GM12878 (cell line): ENCODE data around the gene MAMDC4. TPM values are rescaled to one million over a fixed set of nuclear protein-coding genes. Genes with fewer than 3 reads are reported as not detected.
A peak's percentile ranks its signal among the peaks of the same experiment; 100 is the strongest.

Experiments used
- ATAC-seq: fragments of 200-7000 bp; cut with Tn5 transposase; 3 replicates; pipeline ENCODE4 v1.9.1; 2020; ENCODE audit warnings: mild to moderate bottlenecking, moderate library complexity
- BruUV-seq: library from RNA; stranded (reverse); fragments of 400-500 nt; replicated peaks from 2 replicates; lab custom pipeline; 2021; lab: Mats Ljungman, UMichigan
- CTCF ChIA-PET: fragments of 300-600 bp; sonication (Branson Sonifier 250); formaldehyde crosslinking; extraction: SDS; loops from one replicate; lab custom pipeline; 2021; ENCODE audit warnings: inconsistent platforms; lab: Yijun Ruan, JAX
- POLR2A ChIA-PET: fragments of 350-600 bp; formaldehyde crosslinking; extraction: SDS; loops from one replicate; lab custom pipeline; 2021; ENCODE audit warnings: inconsistent platforms; lab: Charles Lee
- RAD21 ChIA-PET: fragments of 300-600 bp; sonication (Branson Sonifier 250); formaldehyde crosslinking; loops from one replicate; lab custom pipeline; 2023; ENCODE audit warnings: antibody characterized with exemption; ENCODE audit not compliant: unreplicated experiment; lab: Charles Lee
- SMC1A ChIA-PET: fragments of 300-600 bp; sonication (Branson Sonifier 250); formaldehyde crosslinking; loops from one replicate; lab custom pipeline; 2023; ENCODE audit not compliant: unreplicated experiment, uncharacterized antibody; lab: Charles Lee
- DNase-seq: peaks from one replicate; pipeline ENCODE4 v3.0.0-alpha.2; 2011; ENCODE audit warnings: low read depth, low spot score
- FAIRE-seq: peaks from 3 replicates; lab custom pipeline; 2011; peaks lifted over from hg19 to GRCh38; lab: Jason Lieb, UNC
- H2AFZ ChIP-seq: 2 replicates; pipeline ENCODE4 v1.6.0; 2011; ENCODE audit warnings: low read depth, low read length, control low read depth; ENCODE audit not compliant: control insufficient read depth
- H3K27ac ChIP-seq: 2 replicates; pipeline ENCODE4 v1.5.1; 2011; ENCODE audit warnings: control low read depth; ENCODE audit not compliant: control insufficient read depth, insufficient read depth
- H3K27me3 ChIP-seq, 2 experiments: replicated peaks in 1 of 2; 2 replicates each; pipeline versions ENCODE4 v1.6.0 to v1.6.1; 2011; ENCODE audit warnings: low read length in 1 of 2; ENCODE audit not compliant: control insufficient read depth in 2 of 2, insufficient read depth in 2 of 2
- H3K36me3 ChIP-seq, 2 experiments: 2 replicates each; pipeline ENCODE4 v1.5.1; 2011; ENCODE audit warnings: low read length in 1 of 2; ENCODE audit not compliant: control insufficient read depth in 2 of 2, insufficient read depth in 2 of 2
- H3K4me1 ChIP-seq: 2 replicates; pipeline ENCODE4 v1.6.1; 2011; ENCODE audit warnings: mild to moderate bottlenecking, low read length, moderate library complexity, mixed read lengths; ENCODE audit not compliant: control insufficient read depth, insufficient read depth
- H3K4me2 ChIP-seq: 2 replicates; pipeline ENCODE4 v1.6.0; 2011; ENCODE audit warnings: control low read depth; ENCODE audit not compliant: control insufficient read depth, insufficient read depth
- H3K4me3 ChIP-seq: fragments of 200-600 bp; sonication (generic); 2 replicates; pipeline ENCODE4 v1.5.1; 2016
- H3K79me2 ChIP-seq: 2 replicates; pipeline ENCODE4 v1.6.0; 2011; ENCODE audit warnings: low read length; ENCODE audit not compliant: control insufficient read depth, insufficient read depth
- H3K9ac ChIP-seq: 2 replicates; pipeline ENCODE4 v1.8.0; 2011; ENCODE audit warnings: low read length, control low read depth, mixed read lengths; ENCODE audit not compliant: control insufficient read depth, insufficient read depth
- H3K9me3 ChIP-seq: replicated peaks from 3 replicates; pipeline ENCODE4 v1.5.1; 2011; ENCODE audit warnings: mild to moderate bottlenecking, low read length; ENCODE audit not compliant: control insufficient read depth, insufficient read depth
- H4K20me1 ChIP-seq: 2 replicates; pipeline ENCODE4 v1.6.0; 2011; ENCODE audit not compliant: control insufficient read depth, insufficient read depth
- CBX5 ChIP-seq: sonication (generic); IDR thresholded peaks from 2 replicates; pipeline ENCODE4 v1.6.1; 2016; ENCODE audit warnings: low read depth, moderate library complexity, mild to moderate bottlenecking, inconsistent platforms
- CHD4 ChIP-seq: fragments of 200-600 bp; sonication (generic); IDR thresholded peaks from 2 replicates; pipeline ENCODE4 v1.6.1; 2016; ENCODE audit warnings: mild to moderate bottlenecking
- IKZF2 ChIP-seq, 2 experiments: fragments of 450-650 bp; IDR thresholded peaks; 2 replicates each; pipeline ENCODE4 v1.6.1; 2017; ENCODE audit warnings: mild to moderate bottlenecking in 2 of 2, moderate library complexity in 2 of 2
- MTA3 ChIP-seq: IDR thresholded peaks from 2 replicates; pipeline ENCODE4 v1.6.1; 2012; ENCODE audit warnings: low read length, inconsistent platforms, borderline replicate concordance
- NFXL1 ChIP-seq: fragments of 450-650 bp; IDR thresholded peaks from 2 replicates; pipeline ENCODE4 v1.6.1; 2017; ENCODE audit warnings: antibody characterized with exemption, mild to moderate bottlenecking, borderline replicate concordance
- POLR2A ChIP-seq: IDR thresholded peaks from 2 replicates; pipeline ENCODE4 v1.6.1; 2011; ENCODE audit warnings: low read depth, mild to moderate bottlenecking, low read length
- POLR2AphosphoS2 ChIP-seq: IDR thresholded peaks from 2 replicates; pipeline ENCODE4 v1.6.1; 2011; ENCODE audit warnings: low read depth, mild to moderate bottlenecking, low read length, improper control_type of control experiment, moderate library complexity
- RAD21 ChIP-seq: IDR thresholded peaks from 2 replicates; pipeline ENCODE4 v1.6.1; 2011; ENCODE audit warnings: mild to moderate bottlenecking, low read depth, low read length, moderate library complexity; ENCODE audit not compliant: insufficient read depth
- REST ChIP-seq: IDR thresholded peaks from 2 replicates; pipeline ENCODE4 v1.6.1; 2012; ENCODE audit warnings: mild to moderate bottlenecking, low read depth, low read length
- SPI1 ChIP-seq: IDR thresholded peaks from 2 replicates; pipeline ENCODE4 v1.6.1; 2011; ENCODE audit warnings: low read depth, mild to moderate bottlenecking, low read length, moderate library complexity, borderline replicate concordance; ENCODE audit not compliant: insufficient read depth
- WGBS: methylation state at CpG from one replicate; pipeline ENCODE4 v1.1.6; 2016; ENCODE audit warnings: low lambda C conversion rate; ENCODE audit not compliant: insufficient replicate concordance, insufficient coverage; ENCODE audit errors: missing lambda C conversion rate; 5-methylcytosine and 5-hydroxymethylcytosine counted together
- in situ Hi-C: fragments of 300-500 bp; cut with MboI; formaldehyde crosslinking; loops from 9 replicates; pipeline ENCODE4 v1.14.3; 2018; ENCODE audit warnings: mixed read lengths
- intact Hi-C: fragments of 100-400 bp; cut with micrococcal nuclease; formaldehyde crosslinking; loops from one replicate; pipeline ENCODE4 v1.14.2; 2022; ENCODE audit not compliant: unreplicated experiment
- polyA plus RNA-seq, 11 experiments: library from polyadenylated mRNA; depleted of rRNA in 4 of 11; unstranded in 6 of 11; stranded (reverse) in 5 of 11; fragments of >200 nt; fragmentation: Nextera tagmentation in 4 of 11; fragmentation: Illumina TruSeq in 1 of 11; extraction: Ambion mirVana in 4 of 11; extraction: Trizol in 1 of 11; gene quantifications; 1 replicate in 1 of 11; 2 replicates in 10 of 11; pipeline versions ENCODE4 v1.2.1 to v1.2.3, GENCODE V29; 2011 to 2016; ENCODE audit warnings: inconsistent platforms in 2 of 11, missing spikeins in 2 of 11, low read depth in 1 of 11
- total RNA-seq, 4 experiments: library from RNA; depleted of rRNA in 3 of 4; stranded (reverse); fragments of >200 nt in 3 of 4; fragmentation: Illumina TruSeq in 1 of 4; extraction: Trizol in 1 of 4; gene quantifications; 2 replicates each; pipeline versions ENCODE4 v1.2.1 to v1.2.3, GENCODE V29; 2013 to 2021
- TF ChIP-seq, protein P1 (sequence below): fragments of 450-650 bp; IDR thresholded peaks from 2 replicates; pipeline ENCODE4 v1.6.1; 2016; ENCODE audit warnings: mild to moderate bottlenecking

Gene MAMDC4
- total and polyA plus RNA-seq, 10 of the 15 experiments (the other 5 are each of a cell fraction or from before 2014, with no cell fraction given): 0.22 to 5.7 (median 2.4) TPM; not detected in 1

- TF ChIP-seq, protein P1, sequence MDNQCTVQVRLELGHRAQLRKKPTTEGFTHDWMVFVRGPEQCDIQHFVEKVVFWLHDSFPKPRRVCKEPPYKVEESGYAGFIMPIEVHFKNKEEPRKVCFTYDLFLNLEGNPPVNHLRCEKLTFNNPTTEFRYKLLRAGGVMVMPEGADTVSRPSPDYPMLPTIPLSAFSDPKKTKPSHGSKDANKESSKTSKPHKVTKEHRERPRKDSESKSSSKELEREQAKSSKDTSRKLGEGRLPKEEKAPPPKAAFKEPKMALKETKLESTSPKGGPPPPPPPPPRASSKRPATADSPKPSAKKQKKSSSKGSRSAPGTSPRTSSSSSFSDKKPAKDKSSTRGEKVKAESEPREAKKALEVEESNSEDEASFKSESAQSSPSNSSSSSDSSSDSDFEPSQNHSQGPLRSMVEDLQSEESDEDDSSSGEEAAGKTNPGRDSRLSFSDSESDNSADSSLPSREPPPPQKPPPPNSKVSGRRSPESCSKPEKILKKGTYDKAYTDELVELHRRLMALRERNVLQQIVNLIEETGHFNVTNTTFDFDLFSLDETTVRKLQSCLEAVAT: 0 out of 2 replicates have a peak, but pooled peaks have one; percentile 17
- no peak for TF ChIP-seq SPI1
- no peak for TF ChIP-seq RAD21
Measured at GRCh38 chr9:136886610-136887597, 34.8 kb downstream of the MAMDC4 start (continued).

- FAIRE-seq (no peak), DNase-seq (no peak), ATAC-seq (no peak)
- POLR2A ChIA-PET: interaction anchor here (1.1 to 3.5 kb wide), 2 partner anchors 14 to 22 kb away, joined by 4 to 27 read pairs; partner anchors contain the start of gene EDF1
- peaks cover 9% of the 10 kb centered on the region for H3K4me1 ChIP-seq
- CTCF ChIA-PET: interaction anchor here (0.7 to 3.8 kb wide), 3 partner anchors 10 to 159 kb away, joined by 4 to 13 read pairs (median 13); no protein-coding TSS in a partner anchor
- in situ Hi-C loops (no loop called here), intact Hi-C loops (loop anchor here (10.0 kb wide), 1 partner anchor 84 kb away; the partner anchor contains the start of gene RABL6)
- peaks cover 72% of the 10 kb centered on the region for H3K79me2 ChIP-seq
- no peaks in the 10 kb centered on the region for H3K9me3 ChIP-seq
- peak overlapping the region; percentile 95 for H3K4me2 ChIP-seq
- H2AFZ ChIP-seq: no peak overlapping the region
- no peak overlapping the region for H3K9ac ChIP-seq
- SMC1A ChIA-PET: interaction anchor here (8.0 kb wide), 1 partner anchor 12 kb away, joined by 70 read pairs; no protein-coding TSS in a partner anchor
- no peaks in the 10 kb centered on the region for H3K27me3 ChIP-seq
- peaks cover 6 to 7% of the 10 kb centered on the region in 2 experiments; a peak in 3 of 4 replicates for H3K36me3 ChIP-seq
- no peaks in the 10 kb centered on the region; the same call in 1 of the 2 replicates for H4K20me1 ChIP-seq
- BruUV-seq: no TSS peak
- WGBS: 79% methylated on average over 8 of the region's 8 CpGs
- no peak overlapping the region for H3K27ac ChIP-seq
- RAD21 ChIA-PET: interaction anchor here (4.4 kb wide), 2 partner anchors 10 to 14 kb away, joined by 18 to 30 read pairs; no protein-coding TSS in a partner anchor
- H3K4me3 ChIP-seq: peak overlapping the region; percentile 32; the same call in 1 of the 2 replicates
- TF ChIP-seq IKZF2 (IDR thresholded peaks at IDR 0.05): no peak
- no peak for TF ChIP-seq CHD4
- TF ChIP-seq CBX5: no peak
- no peak for TF ChIP-seq REST
- no peak for TF ChIP-seq POLR2A
- no peak for TF ChIP-seq MTA3
- TF ChIP-seq NFXL1: no peak
- no peak for TF ChIP-seq POLR2AphosphoS2
Measured at GRCh38 chr9:136888454-136888853, 36.3 kb downstream of the MAMDC4 start.
